Stimulated activated CD4-positive, alpha-beta T cell treated with anti-CD3 and anti-CD28 coated beads, Interleukin-12 subunit alpha, Interleukin-12 subunit beta, amount 100 ng/mL, for 24 hours (primary cell): ENCODE measurements around the gene FZD7.

Experiments used
- DNase-seq, 2 experiments: peaks; one replicate each; pipeline ENCODE4 v3.0.0-alpha.2; 2020; ENCODE audit warnings: low read depth in 2 of 2

Gene FZD7

DNA sequence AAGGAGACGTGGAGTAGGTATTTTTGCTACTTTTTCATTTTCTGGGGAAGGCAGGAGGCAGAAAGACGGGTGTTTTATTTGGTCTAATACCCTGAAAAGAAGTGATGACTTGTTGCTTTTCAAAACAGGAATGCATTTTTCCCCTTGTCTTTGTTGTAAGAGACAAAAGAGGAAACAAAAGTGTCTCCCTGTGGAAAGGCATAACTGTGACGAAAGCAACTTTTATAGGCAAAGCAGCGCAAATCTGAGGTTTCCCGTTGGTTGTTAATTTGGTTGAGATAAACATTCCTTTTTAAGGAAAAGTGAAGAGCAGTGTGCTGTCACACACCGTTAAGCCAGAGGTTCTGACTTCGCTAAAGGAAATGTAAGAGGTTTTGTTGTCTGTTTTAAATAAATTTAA lies 3.4 kb downstream of the FZD7 start:
- DNase-seq = no peak

DNA sequence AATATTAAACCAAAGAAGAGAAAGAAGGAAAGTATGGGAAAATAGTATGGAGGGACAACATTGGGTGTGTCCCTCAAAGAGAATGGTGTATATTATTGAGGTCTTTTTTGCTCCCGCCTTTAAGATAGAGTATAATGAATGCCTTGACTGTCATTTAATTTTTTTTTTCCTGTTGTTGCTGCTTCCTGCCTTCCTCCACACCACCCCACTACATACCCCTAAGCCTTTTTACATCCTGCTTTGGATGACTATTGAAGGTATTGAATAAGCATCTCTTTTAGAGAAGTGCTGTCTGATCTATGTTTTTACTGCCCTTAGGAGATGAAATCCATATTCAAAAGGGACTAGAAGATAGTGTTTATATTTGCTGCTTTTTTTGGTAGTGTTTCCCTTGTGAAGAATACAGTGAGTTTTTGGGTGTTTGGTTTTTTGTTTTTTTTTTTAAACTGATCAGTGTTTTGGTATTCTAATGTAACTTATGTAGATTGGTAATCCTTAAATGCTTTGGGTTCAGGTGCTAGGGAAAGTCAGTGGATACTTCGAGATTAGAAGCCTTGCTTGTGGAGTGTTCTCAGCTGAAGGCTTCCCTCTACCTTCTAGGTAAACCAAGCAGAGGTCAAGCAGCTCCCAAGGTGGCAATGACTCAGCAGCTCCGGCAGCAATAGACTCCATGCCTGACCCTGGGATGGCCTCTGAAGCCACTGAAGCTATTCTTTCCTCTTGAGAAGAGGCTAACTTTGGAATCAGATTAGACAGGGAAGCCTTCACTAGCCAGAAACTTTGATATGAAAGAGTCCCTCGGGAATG lies 5.0 kb downstream of the FZD7 start:
- DNase-seq = no peak

- DNase-seq = no peak
Measured at GRCh38 chr2:202039278-202040078, 5.8 kb downstream of the FZD7 start.

DNA sequence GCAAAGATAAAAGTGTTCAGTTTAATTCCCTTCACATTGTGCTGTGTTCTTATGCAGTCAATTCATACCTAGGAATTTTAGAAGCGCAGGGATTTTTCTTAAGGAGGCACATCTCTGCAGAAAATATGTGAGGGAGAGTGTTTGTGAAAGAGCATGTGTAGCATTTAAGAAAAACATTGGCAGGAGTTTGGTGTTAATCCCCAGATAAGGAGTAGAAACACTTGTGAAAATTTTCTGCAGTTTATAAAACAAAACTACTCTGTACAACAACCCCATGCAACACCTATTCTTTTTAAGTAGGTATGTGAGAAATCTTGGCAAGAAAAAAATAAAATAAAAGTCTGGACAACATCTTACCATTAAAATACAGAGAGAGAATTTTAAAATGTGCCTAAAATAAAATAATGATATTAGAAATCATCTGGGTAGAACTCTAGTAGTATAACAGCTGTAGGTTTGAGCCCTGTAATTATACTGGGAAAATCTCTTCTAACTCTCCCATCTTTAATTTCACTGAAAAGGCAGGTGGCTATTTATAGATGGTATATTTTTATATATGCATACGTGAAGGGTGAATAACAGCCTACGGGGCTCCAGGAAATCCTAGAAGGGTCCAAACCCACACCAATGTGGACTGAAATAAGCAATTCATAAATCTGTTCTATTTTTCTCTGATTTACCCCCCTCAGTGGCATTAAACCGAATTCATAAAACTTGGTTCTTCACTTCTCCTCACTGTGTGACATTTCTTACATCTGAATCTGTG lies 6.6 kb downstream of the FZD7 start:
- DNase-seq = no peak

DNA sequence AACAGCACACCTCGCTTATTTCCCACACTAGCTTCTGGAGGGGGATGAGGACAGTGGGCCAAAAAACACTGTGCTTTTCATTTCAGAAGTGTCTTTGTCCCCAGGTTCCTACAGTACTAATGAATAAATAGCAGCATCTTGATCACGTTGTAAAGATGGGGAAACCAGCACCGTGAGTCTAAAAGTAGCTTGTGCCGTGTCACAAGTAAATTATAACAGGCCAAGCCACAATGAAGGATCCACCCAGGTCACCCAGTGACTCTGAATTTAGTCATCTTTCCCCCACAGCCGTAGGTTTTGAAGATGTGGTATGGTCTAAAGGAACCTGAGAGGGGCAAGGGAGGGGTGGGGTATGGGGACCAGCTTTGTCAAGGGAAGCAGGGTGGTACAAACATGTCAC lies 8.8 kb downstream of the FZD7 start:
- no peak for DNase-seq

GRCh38 chr2:202043475-202043874 lies 9.8 kb downstream of the FZD7 start:
- no peak for DNase-seq

DNA sequence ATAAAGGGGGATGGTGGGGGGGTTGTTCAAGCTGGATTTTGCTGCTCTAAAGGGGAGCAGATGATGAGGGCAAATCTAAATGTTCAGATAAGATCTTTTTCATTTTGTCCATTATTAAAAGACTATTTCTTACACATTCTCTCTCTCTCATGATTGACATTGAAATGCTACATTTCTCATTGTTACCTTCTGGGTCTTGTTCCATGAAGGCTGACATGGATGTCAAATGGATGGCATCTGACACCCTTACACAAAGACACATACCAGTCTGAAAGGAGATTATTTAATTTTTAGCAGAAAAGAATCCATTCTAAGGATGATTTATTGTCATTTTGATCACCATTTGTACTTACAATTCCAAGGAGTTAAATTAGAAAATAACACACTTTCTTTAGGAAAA lies 11.1 kb downstream of the FZD7 start:
- no peak for DNase-seq

GRCh38 chr2:202046572-202046971 lies 12.9 kb downstream of the FZD7 start:
- no peak for DNase-seq

GRCh38 chr2:202049092-202049728 lies 15.6 kb downstream of the FZD7 start:
- DNase-seq = no peak

- DNase-seq = no peak
Measured at GRCh38 chr2:202049840-202050239, 16.2 kb downstream of the FZD7 start.

DNA sequence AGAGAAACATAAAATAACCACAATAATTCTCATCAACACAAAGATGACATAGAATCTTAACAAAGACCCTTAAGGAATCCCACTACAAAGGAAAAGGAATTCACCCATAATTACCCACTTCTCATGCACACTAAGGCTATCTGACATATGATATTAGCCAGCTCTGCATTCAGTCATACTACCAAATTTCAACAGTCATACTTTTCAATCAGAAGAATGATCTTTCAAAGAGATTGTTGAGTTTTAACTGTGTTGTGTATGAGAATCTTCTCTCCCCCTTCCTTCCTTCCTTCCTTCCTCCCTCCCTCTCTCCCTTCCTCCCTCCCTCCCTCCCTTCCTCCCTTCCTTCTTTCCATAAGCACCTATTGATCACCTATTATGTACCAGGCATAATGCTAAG lies 17.0 kb downstream of the FZD7 start:
- no peak for DNase-seq

DNA sequence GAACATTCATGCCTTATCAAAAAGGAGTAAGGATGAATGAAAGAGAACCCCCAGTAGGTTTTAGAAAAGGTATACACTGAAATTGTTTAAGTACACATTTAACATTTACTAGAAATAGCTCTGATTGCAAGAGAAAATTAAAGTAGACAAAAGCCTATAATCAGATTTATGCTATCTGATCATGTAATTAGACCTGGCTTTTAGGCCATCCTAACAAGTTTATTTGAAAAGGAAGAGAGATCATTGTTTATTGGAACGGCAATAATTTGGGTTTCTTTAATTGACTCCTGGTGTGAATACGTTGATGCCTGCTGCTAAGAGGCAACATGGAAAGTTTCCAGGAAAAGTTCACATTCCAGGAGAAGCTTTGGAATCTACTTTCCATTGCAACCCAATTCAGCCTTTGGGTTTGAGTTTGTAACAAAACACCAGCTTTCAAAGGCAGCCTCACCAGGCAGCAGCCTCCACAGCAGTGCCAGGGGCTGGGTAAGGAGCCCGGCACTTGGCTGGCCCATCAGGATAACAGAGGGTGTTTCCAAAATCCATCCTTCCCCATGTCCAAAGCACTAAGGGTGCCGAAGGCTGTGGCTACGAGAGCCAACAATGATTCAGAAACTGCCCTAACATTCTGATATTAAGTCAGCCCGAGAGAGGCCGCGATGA lies 18.0 kb downstream of the FZD7 start:
- DNase-seq = no peak

DNA sequence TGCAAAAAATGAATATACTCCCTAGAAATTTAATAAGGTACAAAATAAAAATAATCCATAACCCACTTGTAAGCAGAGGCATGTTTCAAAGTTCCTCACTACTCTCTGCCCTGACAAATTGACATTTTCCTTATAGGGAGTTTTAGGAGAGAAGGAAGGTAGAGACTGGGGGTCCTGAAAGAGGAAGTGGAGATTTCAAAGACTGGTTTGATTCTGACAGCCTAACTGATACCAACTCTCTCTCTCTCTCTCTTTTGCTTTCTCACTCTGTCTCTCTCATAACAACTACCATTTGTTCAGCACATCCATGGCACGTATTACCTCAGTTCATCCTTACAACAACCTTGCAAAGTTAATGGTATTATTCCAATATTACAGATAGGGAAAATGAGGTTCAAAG lies 18.6 kb downstream of the FZD7 start:
- DNase-seq = no peak

DNA sequence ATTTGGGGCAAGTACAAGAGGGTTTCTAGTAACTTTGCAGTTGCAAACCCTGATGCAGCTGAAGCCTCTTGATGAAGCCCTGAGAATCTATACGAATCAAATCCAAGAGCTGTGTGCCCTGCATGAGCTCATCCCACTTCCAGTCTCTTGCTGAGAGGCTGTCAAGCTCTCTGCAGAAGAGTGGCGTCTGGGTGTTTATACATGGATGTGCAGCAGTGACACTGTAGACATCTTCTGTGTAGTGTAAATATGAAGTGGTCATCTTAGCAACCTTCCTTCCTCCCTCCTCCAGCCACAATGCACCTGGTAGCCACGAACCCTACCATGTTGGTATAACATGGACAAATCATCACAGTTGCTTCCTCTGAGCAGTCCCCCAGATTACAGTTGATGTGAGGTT lies 21.0 kb downstream of the FZD7 start:
- DNase-seq = no peak

DNA sequence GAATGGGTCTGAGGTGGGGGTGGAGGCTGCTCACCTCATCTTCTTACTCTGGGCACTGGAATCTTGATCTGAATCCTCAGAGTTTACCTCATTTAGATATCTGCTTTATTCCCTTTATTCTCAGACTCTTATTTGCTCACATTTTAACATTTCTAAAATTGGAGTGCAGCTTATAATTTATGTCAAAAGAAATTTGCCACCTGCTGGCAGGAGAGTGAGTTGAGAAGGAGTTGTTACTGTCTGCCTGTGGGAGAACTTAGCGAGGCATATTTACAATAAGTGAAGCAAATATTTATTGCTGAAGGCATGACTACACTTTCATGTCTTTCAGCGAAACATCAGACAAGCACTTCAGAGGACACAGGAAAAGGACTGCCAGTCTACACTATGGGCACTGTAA lies 23.0 kb downstream of the FZD7 start:
- DNase-seq = no peak

DNA sequence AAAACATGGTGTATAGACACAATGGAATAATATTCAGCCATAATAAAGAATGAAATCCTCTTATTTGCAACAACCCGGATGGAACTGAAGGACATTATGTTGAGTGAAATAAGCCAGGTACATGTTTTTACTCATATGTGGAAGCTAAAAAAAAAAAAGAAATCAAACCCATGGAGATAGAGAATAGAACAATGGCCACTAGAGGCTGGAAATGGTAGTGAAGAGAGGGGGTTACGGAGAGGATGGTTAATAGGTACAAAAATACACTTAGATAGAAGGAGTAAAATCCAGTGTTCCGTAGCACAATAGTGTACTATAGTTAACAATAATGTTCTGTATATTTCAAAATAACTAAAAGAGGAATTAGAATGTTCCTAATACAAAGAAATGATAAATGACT lies 26.6 kb downstream of the FZD7 start:
- no peak for DNase-seq

- DNase-seq = no peak
Measured at GRCh38 chr2:202061695-202062094, 28.0 kb downstream of the FZD7 start.

DNA sequence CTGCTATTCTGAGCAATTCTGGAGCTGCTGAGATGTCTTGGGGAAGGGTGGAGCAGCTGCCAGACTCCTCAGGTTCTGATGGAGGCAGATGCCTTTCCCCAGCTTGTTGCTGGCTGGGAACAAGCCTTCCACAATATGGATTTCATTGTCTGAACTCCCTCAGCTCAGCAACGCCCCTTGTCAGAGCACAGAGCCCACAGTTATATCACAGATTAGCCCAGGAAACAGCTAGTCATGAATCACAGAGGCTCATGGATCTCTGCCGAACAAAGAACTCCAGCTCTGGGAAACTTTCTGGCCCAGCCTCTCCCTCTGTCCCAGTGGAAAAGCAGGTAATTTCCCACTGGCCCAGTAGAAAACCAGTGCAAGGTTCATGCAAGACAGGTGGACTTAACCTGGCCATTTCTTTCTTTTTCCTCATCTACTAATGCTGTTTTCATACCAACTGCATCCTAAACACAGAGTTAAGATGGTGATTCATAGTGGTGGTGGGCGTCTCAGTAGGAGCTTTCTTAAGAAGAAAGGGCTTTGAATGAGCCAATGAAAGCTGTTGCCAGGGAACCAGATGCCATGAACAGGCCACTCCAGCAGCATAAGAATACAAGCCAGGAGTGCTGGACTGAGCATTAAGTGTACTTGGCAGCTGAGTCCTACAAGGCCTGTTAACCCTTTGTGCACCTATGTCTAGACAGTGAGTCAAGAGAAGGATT lies 30.7 kb downstream of the FZD7 start:
- no peak for DNase-seq

- DNase-seq = no peak
Measured at GRCh38 chr2:202064881-202065230, 31.2 kb downstream of the FZD7 start.

DNA sequence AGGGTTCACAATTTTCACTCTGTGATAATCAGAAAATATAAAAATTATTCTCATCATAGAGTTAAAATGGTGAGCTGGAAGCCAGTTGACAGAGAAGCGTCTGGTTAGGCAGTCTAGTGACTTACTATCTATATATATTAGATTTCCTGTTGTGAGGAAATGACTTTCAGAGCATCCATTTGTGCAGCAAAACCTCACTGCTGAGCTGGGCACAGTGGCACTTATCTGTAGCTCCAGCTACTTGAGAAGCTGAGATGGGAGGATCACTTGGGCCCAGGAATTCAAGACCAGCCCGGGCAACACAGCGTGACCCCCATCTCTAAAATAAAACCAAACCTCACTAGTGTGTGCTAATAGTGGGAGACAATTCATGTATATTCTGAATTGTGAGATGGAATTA lies 32.2 kb downstream of the FZD7 start:
- no peak for DNase-seq

DNA sequence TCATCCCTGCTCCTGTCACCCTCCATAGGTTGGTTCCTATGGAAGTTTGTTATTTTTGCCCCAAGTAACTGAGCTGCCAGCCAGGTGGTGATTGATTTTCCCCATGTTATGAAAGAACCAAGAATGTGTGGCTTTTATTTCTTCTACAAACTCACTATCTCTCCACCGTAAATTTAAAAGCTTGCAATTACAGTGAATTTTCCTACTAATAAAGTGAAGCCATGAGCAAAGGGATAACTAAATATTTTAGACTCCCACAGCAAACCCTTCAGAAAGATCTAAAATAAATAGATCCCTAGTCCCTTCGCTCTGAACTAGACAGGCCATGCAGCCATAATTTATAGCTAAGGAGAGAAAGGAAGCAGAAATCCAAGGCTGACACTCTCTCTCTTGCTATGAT lies 33.2 kb downstream of the FZD7 start:
- DNase-seq = no peak
